NCI-H524 treated with DMSO at 0.1 percent for 48 hours (cell line): ENCODE results near the gene GID8.

Experiments
- DNase-seq: peaks from one replicate; lab custom pipeline; 2025; lab: John Stamatoyannopoulos, UW

GID8 gene

GRCh38 chr20:62943396-62943795 is 5.4 kb downstream of the GID8 start:
- DNase-seq = no peak

GRCh38 chr20:62944184-62944583 is 6.2 kb downstream of the GID8 start:
- DNase-seq = no peak

- DNase-seq = no peak
These were observed 6.8 kb downstream of the GID8 start for GRCh38 chr20:62944746-62945145.

- no peak for DNase-seq
These were observed 7.9 kb downstream of the GID8 start for GRCh38 chr20:62945771-62946339.

- DNase-seq = no peak
These were observed 9.0 kb downstream of the GID8 start for GRCh38 chr20:62946918-62947317.

- no peak for DNase-seq
These were observed 9.8 kb downstream of the GID8 start for GRCh38 chr20:62947532-62948300.

GRCh38 chr20:62949153-62949821 is 11.3 kb downstream of the GID8 start:
- no peak for DNase-seq

GRCh38 chr20:62949962-62950361 is 12.0 kb downstream of the GID8 start:
- no peak for DNase-seq

GRCh38 chr20:62950741-62951140 is 12.8 kb downstream of the GID8 start:
- DNase-seq = no peak

- no peak for DNase-seq
These were observed 13.4 kb downstream of the GID8 start for GRCh38 chr20:62951143-62951895.

GRCh38 chr20:62951896-62952372 is 14.0 kb downstream of the GID8 start:
- DNase-seq = no peak

GRCh38 chr20:62952373-62952967 is 14.5 kb downstream of the GID8 start, which contains the start of gene SLC17A9:
Gene SLC17A9 (plus strand): TSS chr20:62952709. CDS start chr20:62952831, 122 bp downstream.
- no peak for DNase-seq

- DNase-seq = no peak
These were observed 15.3 kb downstream of the GID8 start for GRCh38 chr20:62952968-62953838.

- DNase-seq = no peak
These were observed 16.1 kb downstream of the GID8 start for GRCh38 chr20:62953839-62954703.

- DNase-seq = no peak
These were observed 17.8 kb downstream of the GID8 start for GRCh38 chr20:62955519-62956386.

- no peak for DNase-seq
These were observed 18.6 kb downstream of the GID8 start for GRCh38 chr20:62956387-62957135.

GRCh38 chr20:62957136-62958117 is 19.5 kb downstream of the GID8 start:
- DNase-seq = no peak
